Activated gamma-delta T cell treated with anti-CD3 and anti-CD28 coated beads, Interleukin-2, amount 50 U/mL, for 16 hours (primary cell): Measurements from ENCODE around the gene ODC1.

ENCODE experiments used
- DNase-seq: peaks from one replicate; pipeline ENCODE4 v3.0.0-alpha.2; 2020; ENCODE audit warnings: low read depth

ODC1 gene

DNA sequence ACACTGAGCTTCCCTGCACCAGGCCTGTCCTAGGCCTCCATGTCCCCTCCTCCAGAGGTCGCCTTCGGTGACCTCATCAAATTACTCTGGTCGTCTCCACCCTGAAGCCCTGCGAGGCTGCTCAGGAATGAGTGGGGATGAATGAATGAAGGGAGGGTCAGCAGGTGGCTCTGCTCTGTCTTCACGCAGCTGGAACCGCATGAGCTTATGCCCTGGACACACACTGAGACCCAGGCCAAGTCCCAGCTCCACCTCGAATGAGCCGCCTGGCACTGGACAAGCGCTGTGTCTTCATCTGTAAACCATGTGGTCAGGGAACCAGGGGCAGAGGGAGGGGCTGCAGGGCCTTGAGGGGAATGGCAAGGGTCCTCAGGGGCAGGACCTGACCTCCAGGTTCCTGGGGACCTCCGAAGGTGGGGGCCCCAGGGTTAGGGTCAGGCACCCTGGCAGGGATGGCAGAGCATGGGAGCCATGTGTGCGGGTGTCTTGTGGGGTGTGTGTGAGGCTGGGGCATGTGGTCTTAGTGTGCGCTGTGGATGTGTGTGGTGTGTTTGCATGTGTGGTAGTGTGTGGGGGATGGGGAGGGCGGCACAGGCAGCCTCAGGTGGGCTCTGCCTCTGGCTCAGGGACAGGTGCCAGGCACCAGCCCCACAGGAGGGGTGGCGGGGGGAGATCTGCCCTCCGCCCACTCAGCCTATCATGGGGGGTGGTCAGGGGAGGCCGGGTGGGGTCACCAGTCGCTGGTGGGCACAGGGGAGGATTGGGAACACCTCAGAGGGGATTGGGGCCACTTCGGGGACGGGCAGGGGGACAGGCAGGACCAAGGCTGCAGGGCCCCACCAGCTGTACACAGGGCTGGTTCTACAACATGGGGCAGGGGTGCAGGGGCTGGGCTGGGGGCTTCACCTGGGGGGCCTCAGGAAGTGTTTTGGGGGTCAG lies 13.9 kb downstream of the ODC1 start:
- DNase-seq = no peak

DNA sequence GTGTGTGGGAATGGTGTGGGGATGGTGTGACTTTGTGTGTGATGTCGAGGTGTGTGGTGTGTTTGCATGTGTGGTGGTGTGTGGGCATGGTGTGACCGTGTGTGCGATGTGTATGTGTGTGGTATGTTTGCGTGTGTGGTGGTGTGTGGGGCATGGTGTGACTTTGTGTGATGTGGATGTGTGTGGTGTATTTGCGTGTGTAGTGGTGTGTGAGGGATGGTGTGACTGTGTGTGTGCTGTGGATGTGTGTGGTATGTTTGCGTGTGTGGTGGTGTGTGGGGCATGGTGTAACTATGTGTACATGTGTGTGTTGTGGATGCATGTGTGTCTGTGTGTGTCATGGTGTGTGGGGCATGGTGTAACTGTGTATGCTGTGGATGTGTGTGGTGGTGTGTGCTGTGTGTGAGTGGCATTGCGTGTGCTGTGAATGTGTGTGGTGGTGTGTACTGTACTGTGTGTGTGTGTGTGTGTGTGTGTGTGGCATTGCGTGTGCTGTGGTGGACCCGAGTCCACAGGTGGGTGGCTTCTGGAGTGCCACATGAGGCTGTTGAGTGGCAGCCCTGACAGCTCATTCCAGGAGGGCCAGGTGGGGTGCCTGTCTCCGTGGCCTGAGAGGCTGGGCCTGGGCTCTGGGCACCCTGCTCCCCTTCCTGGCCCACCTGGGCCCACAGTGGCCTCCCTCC lies 14.7 kb downstream of the ODC1 start:
- DNase-seq = no peak

DNA sequence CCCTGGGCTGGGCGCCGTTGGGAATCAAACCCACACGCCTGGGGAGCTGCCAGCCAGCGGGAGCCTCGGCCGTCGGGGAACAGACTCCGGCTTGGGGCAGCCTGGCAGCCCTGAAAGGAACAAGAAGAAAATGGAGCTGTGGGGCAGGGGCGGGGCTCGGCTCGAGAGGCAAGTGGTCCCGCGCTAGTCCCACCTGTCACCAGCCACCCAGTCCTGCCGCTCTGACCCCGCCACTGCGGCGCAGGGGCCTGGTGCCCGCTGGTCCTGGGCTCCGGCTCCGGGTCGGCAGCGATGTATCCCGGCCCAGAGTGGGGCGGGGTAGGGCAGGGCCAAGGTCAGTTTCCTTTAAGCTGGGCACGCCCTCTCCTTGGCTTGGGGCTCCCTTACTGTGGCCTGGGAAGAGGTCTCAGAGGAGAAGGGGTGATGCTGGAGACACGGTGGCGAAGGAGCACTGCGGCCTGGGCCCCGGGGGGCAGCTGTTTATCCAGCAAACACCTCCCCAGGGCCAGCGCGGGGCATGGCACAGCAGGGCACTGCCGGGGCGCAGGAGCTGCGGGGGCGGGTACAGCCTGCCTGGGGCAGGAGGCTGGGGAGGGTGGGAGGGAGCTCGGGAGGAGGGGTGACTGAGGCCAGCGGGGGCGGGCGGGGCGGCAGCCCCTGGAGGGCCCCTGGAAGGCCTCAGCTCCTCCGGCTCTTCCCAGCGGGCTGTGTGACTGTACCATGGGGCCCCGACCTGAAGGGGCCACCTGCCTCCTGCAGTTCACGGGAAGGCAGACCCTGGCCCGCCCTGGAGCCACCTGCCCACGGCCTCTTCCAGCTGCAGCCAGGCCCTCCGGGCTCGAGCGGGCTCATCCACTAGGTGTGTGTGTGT lies 15.6 kb downstream of the ODC1 start:
- DNase-seq = no peak

DNA sequence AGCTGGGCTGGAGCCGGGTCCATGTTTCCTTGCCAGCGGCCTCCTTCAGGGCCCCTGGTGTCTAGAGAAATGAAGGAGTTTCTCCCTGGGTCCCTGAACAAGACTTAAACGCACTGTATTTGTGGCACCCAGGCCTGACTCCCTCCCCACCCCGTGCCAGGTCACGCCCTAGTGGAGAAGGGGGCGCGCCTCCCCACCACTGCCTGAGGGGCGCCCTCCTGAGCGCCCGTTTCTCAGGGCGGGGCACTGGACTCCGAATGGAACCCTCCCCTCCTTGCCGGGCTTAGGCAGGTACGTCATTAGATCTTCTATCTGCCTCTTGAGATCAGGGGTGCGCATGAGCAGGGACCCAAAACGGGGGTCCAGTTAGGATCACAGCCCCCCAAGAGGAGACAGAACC lies 16.3 kb downstream of the ODC1 start:
- no peak for DNase-seq

DNA sequence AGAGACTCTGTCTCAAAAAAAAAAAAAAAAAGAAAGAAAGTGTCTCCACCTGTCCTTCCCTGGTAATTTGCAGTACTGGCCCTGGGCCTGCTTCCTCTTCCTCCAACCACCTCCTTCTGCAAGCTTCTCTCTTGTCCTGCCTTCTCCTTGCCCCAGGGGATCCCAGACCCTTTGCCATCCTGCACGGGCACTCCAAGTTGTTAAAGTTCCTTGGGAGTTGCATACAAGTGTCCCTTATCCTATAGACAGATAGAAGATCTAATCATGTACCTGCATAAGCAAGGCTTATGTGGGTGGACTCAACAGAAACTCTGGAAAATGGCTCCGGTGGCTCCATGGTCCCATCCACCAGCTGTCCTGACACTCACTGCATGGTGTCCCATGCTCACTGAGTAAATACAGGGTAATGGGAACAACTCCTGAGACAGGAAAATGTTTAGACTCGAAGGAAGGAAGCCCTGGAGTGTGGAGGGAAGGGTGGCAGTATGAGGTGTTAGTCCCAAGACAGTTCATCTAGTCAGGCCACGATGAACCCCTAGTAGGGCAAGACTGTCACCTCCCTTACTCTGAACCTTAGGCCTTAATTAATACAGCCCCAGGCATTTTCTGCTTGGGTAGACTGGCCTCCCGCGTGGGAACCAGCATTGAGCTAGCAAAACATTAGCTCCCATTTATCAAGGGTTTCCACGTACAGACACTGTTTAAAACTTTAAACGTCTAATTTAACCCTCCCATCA lies 17.1 kb downstream of the ODC1 start:
- no peak for DNase-seq

DNA sequence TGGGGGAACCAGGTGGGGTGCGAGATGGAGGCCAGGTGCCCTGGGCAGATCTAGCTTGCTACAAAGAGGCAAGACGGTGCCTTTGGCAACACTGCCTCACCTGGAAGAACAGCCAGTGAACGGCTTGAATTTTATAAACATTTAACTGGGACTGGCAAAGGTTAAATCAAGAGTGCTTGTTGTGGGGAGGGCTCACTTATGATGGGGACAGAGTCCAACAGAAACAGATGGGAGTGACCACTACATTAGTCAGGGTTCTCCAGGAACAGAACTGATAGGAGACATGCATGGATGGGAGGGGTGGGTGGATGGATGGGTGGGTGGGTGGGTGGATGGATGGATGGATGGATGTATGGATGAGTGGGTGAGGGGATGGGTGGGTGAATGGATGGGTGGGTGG lies 19.2 kb downstream of the ODC1 start:
- DNase-seq = no peak

DNA sequence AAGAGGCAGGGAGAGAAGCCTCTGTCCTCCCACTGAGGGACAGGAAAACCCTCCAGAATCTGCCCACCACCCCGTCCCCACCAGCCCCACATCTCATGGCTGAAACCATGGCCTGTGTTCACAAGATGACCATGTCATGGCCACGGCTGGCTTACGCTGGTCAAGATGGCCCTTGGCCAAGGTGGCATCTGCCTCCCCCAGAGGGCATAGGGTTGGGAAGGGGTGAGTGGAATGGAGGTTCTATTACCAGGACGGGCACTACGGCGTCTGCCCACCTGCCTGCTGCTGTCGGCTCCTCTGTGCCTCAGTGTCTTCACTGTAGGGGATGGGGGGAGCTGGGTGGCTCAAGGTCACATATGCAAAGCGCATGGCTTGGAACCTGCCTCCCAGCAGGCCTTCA lies 19.8 kb downstream of the ODC1 start:
- DNase-seq = no peak

DNA sequence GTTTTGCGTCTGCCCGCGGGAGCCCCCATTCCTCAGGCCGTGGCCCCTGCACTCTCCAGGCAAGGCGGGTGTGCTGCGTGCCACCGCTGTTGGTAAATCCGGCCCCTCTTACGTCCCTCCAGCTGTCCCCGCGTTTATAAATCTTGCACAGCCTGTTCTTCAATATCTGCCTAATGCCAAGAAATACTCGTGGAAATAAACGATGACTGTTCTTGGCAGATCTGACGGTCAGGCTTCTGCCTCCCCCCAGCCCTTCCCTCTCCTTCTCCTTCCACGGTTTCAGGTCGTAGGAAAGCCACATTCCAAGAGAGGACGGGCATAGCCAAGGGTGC lies 20.5 kb downstream of the ODC1 start:
- DNase-seq = no peak

DNA sequence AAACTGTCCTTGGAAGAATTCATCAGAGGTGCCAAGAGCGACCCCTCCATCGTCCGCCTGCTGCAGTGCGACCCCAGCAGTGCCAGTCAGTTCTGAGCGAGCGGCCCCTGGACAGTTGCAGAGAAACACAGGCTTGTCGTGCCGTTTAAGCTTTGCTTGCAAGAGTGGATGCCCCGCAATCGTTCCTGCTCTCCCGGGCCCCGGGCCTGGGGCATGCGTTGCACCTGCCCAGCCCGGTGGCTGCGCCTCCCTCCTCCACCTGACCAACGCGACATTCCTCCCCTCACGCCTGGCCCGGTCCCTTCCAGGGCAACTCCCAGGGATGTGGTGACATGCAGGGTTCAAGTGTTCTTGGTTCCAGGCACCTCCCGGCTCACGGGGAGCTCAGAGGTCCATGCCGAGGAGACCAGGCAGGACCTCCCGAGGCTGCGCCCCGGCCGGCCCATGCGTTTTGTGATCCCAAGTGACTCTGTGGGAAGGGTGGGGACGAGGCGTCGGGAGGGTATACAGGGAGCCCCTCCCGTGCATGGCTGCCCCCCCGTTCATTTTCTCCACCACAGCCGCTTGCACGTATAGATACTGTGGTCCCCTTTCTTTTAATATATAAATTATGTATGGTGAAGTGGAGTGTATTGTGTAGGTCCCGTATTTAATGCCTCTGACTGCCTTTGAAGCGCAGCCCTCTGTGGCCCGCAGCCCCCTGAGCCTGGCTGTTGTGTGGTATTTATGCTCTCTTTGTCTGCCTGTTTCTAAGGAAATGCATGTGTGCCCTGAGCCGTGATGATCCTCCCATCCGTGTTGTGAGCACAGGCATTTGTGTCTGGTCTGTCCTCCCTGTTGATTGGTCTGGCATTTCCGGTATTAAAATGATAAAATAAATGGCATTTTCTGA lies 21.2 kb downstream of the ODC1 start:
- no peak for DNase-seq

DNA sequence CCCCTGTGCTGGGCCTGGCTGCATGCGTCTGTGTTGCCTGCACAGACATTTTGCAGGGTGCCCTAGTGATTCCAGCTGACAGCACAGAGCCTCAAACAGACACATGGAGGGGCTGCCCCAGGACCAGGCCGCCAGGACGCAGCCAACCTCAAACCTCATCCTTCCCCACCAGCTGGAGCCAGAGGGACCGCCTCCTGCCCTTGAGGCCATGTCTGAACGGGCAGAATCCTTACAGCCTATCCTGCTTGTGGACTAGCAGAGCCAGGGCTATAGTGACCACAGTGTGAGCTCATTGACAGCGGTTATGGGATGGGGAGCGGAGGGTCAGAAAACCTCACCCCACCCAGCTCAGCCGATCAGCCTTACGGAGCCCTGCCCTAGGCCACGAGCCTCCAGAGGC lies 22.4 kb downstream of the ODC1 start:
- DNase-seq = no peak

DNA sequence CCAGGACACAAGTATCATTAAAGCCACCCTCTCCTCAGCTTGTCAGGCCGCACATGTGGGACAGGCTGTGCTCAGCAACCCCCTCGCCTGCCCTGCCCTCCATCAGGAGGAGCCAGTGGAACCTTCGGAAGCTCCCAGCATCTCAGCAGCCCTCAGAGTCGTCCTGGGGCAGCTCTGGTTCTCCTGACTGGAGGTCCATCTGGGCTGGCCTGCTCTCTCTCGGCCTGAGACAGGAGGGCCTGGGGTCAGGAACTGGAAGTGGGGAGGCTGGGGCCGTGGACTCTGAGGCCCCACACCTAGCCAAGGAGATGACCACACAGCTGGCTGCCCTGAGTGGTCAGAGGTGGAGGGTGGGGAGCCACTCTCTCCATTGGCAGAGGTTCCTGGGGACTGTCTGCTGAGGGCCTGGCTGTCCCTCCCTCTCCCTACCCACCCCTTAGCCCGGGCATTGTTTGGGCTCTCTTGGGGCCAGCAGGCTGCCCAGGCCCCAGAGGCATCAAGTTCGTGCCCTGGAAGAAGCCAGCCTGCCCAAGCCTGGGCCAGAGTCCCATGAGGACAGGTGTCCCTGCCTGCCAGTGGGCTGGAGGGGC lies 23.1 kb downstream of the ODC1 start:
- DNase-seq = no peak

DNA sequence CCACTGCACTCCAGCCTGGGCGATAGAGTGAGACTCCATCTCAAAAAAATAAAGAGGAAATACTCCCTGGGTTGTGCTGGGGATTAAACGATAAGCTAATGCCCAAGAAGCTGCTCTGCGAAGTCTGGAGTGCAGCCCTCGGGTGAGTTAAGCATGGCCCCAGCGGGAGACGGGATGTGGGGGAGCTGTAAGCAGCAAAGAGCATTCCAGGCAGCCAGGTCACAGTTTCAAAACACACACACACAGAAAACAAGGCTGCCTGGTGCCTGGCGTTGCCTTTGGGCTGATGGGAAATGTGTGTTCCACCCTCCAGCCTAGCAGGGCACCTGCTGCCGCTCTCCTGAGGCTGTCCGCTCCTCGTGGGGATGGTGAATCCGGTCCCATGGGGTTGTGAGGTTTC lies 24.1 kb downstream of the ODC1 start:
- no peak for DNase-seq

DNA sequence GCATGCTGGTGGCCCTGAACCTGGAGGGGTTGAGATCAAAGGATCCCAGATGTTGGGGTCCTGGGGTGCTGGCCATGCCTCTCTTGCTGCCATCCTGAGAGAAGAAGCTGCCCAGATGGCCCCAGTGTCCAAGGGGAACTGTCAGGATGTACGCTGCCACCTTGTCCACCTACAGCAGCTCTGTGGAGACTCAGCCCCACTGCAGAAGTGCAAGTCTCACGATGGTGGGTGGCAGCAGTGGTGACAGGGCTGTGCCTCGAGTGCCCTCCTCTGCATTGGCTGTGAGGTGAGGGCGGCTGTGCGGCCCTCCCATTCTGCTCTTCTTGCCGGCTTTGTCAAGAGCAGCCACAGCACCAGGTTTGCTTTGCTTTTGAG lies 24.7 kb downstream of the ODC1 start:
- DNase-seq = no peak

DNA sequence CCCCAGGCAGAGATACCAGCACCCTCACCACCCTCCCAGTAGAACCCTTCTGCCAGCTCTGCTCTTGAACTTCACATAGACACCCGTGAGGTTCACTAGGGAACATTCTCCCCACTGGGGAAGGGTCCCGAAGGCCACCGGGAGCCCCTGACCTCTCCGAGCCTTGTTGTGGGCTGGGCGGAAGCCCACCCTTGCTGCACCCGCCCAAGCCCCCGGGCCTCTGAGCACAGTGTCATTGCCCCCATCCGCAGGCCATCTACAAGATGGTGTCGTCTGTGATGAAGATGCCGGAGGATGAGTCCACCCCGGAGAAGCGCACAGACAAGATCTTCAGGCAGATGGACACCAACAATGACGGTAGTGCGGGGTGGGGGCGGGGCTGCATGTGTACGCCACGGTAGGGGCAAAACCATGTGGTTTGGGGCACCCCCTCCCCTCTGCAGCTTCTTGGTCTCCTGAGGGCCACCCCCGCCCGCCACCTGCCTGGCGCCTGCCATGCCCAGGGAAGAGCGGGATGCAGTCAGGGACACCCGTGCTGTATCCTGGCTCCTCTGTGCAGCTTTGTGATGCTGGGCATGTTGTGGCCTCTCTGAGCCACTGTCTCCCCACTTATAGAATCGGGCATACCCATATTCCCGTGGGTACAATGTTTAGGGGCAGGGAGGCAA lies 25.3 kb downstream of the ODC1 start:
- DNase-seq = no peak

DNA sequence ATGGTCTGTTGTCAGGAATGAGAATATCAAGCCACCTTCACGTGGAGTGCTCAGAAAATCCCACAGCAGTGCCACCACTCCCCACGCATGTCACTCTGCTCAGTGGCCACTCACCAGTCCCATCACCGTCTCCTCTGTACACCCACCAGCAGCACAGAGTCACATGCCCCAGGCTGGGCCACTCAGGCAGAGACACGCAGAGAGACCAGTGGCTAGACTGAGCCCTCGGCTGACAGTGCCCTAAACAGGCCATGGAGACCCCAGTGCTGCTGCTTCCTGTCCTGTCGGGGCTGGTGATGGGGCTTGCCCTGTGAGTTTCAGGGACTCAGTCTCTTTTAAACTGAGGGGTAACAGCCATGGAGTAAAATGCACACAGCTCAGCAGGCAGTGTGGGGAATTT lies 25.9 kb downstream of the ODC1 start:
- no peak for DNase-seq

DNA sequence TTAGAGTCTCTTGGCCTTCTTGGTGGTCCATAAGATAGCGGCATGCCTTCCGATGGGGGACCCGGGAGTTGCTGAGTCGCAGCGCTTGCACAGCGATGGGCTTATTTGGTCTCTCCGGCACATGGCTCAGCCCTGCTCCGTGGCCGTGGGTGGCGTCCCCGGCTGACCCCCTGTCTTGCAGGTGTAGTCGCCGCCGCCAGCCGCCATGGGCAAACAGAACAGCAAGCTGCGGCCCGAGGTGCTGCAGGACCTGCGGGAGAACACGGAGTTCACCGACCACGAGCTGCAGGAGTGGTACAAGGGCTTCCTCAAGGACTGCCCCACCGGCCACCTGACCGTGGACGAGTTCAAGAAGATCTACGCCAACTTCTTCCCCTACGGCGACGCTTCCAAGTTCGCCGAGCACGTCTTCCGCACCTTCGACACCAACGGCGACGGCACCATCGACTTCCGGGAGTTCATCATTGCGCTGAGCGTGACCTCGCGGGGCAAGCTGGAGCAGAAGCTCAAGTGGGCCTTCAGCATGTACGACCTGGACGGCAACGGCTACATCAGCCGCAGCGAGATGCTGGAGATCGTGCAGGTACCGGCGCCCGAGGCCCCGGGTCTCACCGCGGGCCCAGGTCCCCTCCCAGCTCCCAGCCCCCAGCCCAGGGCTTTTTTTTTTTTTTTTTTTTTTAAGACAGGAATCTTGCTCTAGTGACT lies 28.4 kb downstream of the ODC1 start:
- no peak for DNase-seq

DNA sequence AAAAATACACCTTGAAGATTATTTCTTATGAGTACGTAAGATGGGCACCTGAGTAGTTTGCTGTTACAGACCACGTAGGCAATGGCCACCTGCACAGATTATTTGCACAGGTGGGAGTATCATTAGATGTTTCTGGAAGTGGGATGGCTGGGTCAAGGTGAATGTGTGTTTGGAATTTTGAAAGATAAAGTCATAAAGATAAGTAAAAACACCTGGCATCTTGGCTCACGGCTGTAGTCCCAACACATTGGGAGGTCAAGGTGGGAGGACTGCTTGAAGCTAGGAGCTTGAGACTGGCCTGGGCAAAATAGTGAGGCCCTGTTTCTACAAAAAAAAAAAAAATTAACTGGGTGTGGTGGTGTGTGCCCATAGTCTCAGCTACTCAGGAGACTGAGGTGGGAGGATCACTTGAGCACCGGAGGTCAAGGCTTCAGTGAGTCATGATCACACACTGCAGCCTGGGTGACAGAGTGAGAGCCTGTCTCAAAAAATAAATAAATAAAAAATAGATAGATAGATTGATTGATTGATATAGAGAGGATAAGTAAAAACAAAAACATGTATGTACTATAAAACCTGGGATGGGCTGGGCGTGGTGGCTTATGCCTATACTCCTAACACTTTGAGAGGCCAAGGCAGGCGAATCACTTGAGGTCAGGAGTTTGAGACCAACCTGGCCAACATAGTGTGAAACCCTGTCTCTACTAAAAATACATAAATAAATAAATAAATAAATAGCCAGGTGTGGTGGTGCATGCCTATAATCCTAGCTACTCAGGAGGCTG lies 30.4 kb downstream of the ODC1 start:
- no peak for DNase-seq

DNA sequence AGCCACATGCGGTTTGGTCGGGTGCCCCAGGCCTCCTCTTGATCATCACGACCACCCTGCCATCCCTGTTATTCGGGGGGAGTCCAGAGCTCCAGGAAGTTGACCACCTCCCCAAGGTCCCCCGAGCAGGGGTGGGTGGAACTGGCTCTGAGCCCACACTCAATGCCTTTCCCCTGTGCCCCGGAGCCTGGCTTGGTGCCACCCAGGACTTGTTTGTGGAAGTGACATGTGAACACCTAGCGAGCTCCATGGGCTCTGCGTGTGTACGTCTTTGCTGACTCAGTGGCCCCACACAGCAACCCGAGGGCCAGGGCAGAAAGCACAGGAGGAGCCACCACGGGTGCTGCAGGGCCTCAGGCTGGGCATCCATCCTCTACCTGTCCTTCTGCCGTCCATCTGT lies 32.5 kb downstream of the ODC1 start:
- no peak for DNase-seq

DNA sequence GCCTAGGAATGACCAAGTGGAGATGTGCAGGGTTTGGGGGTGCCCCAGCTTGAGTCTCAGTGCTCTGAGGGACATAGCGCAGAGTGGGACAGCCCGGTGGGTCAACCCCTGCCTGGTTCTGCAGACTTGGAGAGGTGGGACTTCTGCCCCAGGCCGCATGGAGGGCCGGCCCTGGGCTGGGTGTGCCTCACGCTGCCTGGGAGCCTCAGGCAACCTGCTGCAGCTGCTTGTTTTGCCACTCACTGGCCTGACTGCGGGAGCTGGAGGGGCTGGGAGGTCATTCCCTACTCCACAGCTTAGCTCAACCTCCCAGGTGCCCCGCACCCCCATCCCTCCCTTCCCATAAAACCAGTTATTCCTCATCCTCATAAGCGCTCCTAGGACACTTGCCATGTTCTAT lies 33.1 kb downstream of the ODC1 start:
- DNase-seq = no peak
